A549 (cell line): ENCODE data around the gene CHCHD2.

Source experiments
- EP300 ChIP-seq, 2 experiments: fragments of >200 bp; sonication (Bioruptor Twin); formaldehyde crosslinking; IDR thresholded peaks; 2 replicates in 1 of 2; 3 replicates in 1 of 2; pipeline ENCODE4 v1.6.1; 2016 to 2017
- ESRRA ChIP-seq: fragments of 150-350 bp; IDR thresholded peaks from 2 replicates; pipeline ENCODE4 v1.6.1; 2014; ENCODE audit warnings: mild to moderate bottlenecking, low read length, borderline replicate concordance
- FOSL2 ChIP-seq, 2 experiments: fragments of 450-650 bp in 1 of 2; fragments of >200 bp in 1 of 2; sonication (Bioruptor Twin) in 1 of 2; formaldehyde crosslinking; IDR thresholded peaks; 2 replicates each; pipeline versions ENCODE4 v1.5.0 to v1.6.1; 2016 to 2020; ENCODE audit warnings: mild to moderate bottlenecking in 1 of 2, moderate library complexity in 1 of 2
- JUNB ChIP-seq: fragments of >200 bp; sonication (Bioruptor Twin); formaldehyde crosslinking; IDR thresholded peaks from 2 replicates; pipeline ENCODE4 v1.6.1; 2016
- MAZ ChIP-seq: fragments of 150-350 bp; IDR thresholded peaks from 2 replicates; pipeline ENCODE4 v1.6.1; 2014; ENCODE audit warnings: antibody characterized with exemption, low read depth, low read length, borderline replicate concordance
- NR3C1 ChIP-seq: fragments of >200 bp; sonication (Bioruptor Twin); formaldehyde crosslinking; IDR thresholded peaks from 3 replicates; pipeline ENCODE4 v1.6.1; 2017
- RFX5 ChIP-seq: fragments of 450-650 bp; IDR thresholded peaks from 2 replicates; pipeline ENCODE4 v1.7.1; 2014; ENCODE audit warnings: antibody characterized with exemption, mild to moderate bottlenecking, moderate library complexity
- ZSCAN20 ChIP-seq: fragments of 250-450 bp; sonication (Bioruptor Pico); IDR thresholded peaks from 2 replicates; pipeline ENCODE4 v1.8.0; 2022; ENCODE audit warnings: mild to moderate bottlenecking, moderate library complexity
- TF ChIP-seq, protein P1 (sequence below): fragments of >200 bp; sonication (Bioruptor Twin); formaldehyde crosslinking; IDR thresholded peaks from 3 replicates; pipeline ENCODE4 v1.5.1; 2016
- TF ChIP-seq, protein P2 (sequence below): fragments of 200-600 bp; sonication (generic); IDR thresholded peaks from 2 replicates; pipeline ENCODE4 v1.6.1; 2016; ENCODE audit warnings: antibody characterized with exemption, mild to moderate bottlenecking, moderate library complexity

DNA sequence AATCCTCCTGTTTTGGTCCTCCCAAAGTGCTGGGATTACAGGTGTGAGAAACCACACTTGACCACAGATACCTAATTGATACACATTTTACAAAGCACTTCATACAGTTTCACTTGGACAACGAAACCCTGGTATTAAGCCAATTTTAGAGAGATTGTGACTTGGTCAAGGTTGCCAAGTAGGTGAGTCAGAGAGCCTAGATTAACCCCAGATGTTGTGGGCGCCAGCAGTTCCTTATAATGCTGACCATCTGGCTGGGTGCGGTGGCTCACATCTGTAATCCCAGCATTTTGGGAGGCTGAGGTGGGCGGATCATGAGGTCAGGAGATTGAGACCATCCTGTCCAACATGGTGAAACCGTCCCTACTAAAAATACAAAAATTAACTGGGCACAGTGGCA is 8.6 kb downstream of the CHCHD2 start:
- TF ChIP-seq FOSL2 (IDR thresholded peaks at IDR 0.05) (no peak), FOSL2 (CRISPR knock-in tag; IDR thresholded peaks at IDR 0.05) (no peak), ZSCAN20 (CRISPR knock-in tag) (no peak), MAZ (no peak), ESRRA (no peak), NR3C1 (no peak), RFX5 (no peak), EP300 (IDR thresholded peaks at IDR 0.05) (no peak), JUNB (no peak)
- TF ChIP-seq, protein P1, sequence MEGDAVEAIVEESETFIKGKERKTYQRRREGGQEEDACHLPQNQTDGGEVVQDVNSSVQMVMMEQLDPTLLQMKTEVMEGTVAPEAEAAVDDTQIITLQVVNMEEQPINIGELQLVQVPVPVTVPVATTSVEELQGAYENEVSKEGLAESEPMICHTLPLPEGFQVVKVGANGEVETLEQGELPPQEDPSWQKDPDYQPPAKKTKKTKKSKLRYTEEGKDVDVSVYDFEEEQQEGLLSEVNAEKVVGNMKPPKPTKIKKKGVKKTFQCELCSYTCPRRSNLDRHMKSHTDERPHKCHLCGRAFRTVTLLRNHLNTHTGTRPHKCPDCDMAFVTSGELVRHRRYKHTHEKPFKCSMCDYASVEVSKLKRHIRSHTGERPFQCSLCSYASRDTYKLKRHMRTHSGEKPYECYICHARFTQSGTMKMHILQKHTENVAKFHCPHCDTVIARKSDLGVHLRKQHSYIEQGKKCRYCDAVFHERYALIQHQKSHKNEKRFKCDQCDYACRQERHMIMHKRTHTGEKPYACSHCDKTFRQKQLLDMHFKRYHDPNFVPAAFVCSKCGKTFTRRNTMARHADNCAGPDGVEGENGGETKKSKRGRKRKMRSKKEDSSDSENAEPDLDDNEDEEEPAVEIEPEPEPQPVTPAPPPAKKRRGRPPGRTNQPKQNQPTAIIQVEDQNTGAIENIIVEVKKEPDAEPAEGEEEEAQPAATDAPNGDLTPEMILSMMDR: no peak
- TF ChIP-seq, protein P2, sequence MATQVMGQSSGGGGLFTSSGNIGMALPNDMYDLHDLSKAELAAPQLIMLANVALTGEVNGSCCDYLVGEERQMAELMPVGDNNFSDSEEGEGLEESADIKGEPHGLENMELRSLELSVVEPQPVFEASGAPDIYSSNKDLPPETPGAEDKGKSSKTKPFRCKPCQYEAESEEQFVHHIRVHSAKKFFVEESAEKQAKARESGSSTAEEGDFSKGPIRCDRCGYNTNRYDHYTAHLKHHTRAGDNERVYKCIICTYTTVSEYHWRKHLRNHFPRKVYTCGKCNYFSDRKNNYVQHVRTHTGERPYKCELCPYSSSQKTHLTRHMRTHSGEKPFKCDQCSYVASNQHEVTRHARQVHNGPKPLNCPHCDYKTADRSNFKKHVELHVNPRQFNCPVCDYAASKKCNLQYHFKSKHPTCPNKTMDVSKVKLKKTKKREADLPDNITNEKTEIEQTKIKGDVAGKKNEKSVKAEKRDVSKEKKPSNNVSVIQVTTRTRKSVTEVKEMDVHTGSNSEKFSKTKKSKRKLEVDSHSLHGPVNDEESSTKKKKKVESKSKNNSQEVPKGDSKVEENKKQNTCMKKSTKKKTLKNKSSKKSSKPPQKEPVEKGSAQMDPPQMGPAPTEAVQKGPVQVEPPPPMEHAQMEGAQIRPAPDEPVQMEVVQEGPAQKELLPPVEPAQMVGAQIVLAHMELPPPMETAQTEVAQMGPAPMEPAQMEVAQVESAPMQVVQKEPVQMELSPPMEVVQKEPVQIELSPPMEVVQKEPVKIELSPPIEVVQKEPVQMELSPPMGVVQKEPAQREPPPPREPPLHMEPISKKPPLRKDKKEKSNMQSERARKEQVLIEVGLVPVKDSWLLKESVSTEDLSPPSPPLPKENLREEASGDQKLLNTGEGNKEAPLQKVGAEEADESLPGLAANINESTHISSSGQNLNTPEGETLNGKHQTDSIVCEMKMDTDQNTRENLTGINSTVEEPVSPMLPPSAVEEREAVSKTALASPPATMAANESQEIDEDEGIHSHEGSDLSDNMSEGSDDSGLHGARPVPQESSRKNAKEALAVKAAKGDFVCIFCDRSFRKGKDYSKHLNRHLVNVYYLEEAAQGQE: no peak
